GM19238 (cell line): ENCODE measurements around the gene CCL26.

ENCODE experiments used
- DNase-seq: peaks from one replicate; pipeline ENCODE4 v3.0.0; 2011; ENCODE audit warnings: low spot score; ENCODE audit not compliant: insufficient read length

The CCL26 gene

GRCh38 chr7:75772081-75773077 lies at the start of gene CCL26:
Gene CCL26 (minus strand): TSS chr7:75772211. CDS start chr7:75772176, 35 bp downstream.
- no peak for DNase-seq

- no peak for DNase-seq
Measured at GRCh38 chr7:75820688-75821087, 48.7 kb upstream of the CCL26 start.

DNA sequence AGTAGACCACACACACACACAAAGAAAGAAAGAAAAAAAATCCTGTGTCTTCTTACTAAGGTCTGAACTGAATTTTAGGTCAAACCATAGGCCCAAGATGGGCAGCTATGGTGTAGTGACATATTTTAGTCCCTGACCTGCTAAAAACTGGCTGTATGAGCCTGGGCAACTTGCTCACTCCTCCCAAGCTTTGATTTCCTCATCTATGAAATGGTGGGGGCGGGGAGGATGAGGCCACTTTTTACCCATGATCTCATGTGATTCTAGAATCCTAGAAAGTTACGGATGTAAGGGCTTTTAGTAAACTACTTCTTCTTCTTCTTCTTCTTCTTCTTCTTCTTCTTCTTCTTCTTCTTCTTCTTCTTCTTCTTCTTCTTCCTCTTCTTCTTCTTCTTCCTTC lies 47.7 kb upstream of the CCL26 start:
- DNase-seq = no peak

- no peak for DNase-seq
Measured at GRCh38 chr7:75818472-75818871, 46.5 kb upstream of the CCL26 start.

DNA sequence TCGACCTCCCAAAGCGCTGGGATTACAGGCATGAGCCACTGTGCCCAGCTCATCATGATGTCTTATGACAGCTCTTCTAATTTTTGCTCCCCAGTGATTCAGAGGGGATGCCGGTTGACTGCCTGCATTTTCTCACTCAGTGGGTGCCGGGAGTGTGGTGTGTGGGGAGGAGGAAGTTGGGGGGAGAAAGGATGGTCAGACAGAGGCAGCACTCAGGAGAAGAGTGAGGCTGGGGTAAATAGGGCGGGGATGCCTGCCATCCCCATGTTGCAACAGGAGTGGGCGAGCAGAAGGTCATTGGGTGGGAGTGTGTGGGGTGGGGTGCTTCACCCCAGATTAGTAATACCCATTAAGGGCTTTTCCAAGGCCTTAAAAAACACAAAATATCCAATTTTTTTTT lies 45.1 kb upstream of the CCL26 start:
- DNase-seq = no peak

GRCh38 chr7:75815418-75816064 lies 43.5 kb upstream of the CCL26 start:
- DNase-seq = no peak

GRCh38 chr7:75814407-75814947 lies 42.5 kb upstream of the CCL26 start:
- no peak for DNase-seq

DNA sequence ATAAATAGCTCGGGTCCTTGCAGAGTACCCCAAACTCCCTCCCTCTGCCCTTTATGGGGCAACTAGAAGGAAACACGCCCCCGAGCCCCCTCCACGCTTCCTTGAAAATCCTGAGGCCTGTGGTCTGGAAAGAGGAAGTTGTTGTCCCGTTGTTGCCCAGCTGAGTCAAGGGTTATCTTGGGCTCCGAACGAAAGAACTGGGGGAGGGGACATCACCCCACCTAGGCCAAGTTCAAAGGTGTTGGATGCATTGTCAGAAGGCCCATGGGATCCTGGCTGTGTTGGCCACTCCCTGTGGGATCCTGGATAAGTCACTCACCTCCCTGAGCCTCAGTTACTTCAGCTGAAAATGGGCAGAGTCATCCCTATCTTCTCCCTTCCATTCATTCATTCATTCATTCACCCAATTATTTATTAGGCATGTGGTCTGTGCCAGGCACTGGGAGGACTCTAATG lies 41.8 kb upstream of the CCL26 start, which contains the start of gene CCL24:
Gene CCL24 (minus strand): TSS at position 26 of the 456 bp plus-strand sequence. CDS start 91 bp downstream, outside the sequence.
- no peak for DNase-seq

- no peak for DNase-seq
Measured at GRCh38 chr7:75813084-75813483, 41.1 kb upstream of the CCL26 start.

DNA sequence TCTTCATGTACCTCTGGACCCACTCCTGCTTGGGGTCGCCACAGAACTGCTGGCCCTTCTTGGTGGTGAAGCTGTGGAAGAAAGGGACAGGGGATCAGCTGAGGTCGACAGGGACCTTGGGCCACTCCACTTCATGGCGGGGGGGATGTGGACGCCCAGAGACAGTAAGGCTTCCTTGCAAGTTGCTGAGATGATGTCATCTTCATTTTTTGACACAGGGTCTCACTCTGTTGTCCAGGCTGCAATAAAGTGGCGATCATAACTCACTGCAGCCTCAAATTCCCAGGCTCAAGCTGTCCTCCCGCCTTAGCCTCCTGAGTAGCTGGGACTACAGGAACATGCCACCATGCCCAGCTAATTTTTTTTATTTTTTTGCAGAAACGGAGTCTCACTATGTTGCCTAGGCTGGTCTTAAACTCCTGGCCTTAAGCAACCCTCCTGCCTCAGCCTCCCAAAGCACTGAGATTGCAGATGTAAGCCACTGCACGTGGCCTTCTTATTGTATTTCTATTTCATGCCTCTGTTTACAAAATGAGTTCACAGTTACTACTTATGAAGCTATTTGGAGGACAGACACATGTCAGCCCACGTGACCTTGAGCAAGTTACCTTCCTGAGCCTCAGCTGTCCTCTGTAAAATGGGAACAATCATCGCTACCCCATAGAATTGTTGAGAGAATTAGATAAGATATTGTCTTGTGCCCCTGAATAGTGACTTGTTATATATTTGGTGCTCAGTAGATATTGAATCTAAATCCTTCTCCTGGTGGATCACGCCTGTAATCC lies 40.1 kb upstream of the CCL26 start:
- DNase-seq = no peak

- no peak for DNase-seq
Measured at GRCh38 chr7:75809396-75809795, 37.4 kb upstream of the CCL26 start.

GRCh38 chr7:75808106-75808505 lies 36.1 kb upstream of the CCL26 start:
- no peak for DNase-seq

GRCh38 chr7:75807452-75807851 lies 35.4 kb upstream of the CCL26 start:
- DNase-seq = no peak

DNA sequence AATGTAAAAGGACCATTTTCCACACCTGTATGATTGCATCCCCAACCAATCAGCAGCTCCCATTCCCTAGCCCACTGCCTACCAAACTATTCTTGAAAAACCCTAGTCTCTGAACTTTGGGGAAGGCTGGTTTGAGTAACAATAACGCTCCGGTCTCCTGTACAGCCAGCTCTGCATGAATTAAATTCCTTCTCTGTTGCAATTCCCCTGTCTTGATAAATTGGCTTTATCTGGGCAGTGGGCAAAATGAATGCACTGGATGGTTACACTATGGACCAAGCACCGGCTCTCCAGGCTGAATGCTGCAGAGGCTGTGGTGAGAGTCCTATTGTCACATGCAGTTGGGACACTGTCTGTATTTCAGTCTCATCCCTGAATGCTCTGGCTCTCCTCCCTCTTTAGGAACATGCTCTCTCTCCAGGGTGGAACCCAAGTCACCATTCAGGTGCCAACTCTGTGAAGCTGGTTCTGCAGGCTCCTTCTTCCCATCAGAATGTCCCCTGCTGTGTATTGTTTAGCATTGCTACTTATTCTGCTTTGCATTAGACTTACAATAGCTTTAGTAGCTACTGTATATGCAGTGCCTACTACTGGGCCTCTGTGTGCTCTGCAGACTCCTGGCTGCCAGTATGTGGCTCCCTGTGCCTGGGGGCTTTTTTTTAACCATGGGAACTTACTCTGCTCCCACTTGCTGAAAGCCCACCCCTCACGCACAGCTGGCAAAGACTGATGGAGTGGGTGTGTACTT lies 34.7 kb upstream of the CCL26 start:
- DNase-seq = no peak

DNA sequence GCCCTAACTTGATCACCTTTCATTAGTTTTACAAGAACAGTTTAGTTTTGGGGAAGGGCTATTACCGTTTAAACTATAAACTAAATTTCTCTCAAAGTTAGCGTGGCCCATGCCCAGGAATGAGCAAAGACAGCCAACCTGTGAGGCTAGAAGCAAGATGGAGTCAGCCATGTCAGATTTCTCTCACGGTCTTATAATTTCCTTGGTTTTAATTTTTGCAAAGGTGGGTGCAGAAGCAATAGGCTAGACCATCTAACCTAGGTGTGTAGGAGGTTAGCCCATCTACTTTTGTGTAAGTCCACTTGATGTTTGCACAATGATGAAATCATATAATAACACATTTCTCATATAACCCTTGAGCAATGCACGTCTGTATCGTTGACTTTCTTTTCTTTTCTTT lies 32.7 kb upstream of the CCL26 start:
- no peak for DNase-seq

GRCh38 chr7:75804004-75804403 lies 32.0 kb upstream of the CCL26 start:
- DNase-seq = no peak

GRCh38 chr7:75802552-75802821 lies 30.5 kb upstream of the CCL26 start:
- no peak for DNase-seq

DNA sequence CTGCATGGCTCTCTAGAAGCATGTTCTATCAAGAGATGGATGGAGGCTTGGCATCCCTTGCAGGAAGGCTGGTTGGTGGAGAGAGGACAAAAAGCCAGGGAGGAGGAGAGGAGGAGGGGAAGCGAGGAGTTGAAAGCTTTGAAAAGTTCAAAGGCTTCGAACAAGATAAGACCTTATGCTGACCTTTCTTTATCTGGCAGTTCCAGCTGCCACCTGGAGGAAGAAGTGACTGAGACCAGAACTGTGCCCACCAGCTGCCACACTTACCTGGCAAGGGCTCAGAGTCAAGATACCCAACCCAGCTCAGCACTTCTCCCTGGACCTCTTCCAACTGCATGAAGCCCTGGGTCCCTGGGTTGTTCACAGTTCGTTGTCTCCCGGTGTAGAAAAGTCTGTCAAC lies 26.8 kb upstream of the CCL26 start:
- DNase-seq = no peak

- no peak for DNase-seq
Measured at GRCh38 chr7:75796420-75796819, 24.4 kb upstream of the CCL26 start.

GRCh38 chr7:75795831-75796285 lies 23.8 kb upstream of the CCL26 start:
- no peak for DNase-seq

GRCh38 chr7:75793676-75794075 lies 21.7 kb upstream of the CCL26 start:
- no peak for DNase-seq
